ENCODE measurements around the gene MAST4.

Gene MAST4

DNA sequence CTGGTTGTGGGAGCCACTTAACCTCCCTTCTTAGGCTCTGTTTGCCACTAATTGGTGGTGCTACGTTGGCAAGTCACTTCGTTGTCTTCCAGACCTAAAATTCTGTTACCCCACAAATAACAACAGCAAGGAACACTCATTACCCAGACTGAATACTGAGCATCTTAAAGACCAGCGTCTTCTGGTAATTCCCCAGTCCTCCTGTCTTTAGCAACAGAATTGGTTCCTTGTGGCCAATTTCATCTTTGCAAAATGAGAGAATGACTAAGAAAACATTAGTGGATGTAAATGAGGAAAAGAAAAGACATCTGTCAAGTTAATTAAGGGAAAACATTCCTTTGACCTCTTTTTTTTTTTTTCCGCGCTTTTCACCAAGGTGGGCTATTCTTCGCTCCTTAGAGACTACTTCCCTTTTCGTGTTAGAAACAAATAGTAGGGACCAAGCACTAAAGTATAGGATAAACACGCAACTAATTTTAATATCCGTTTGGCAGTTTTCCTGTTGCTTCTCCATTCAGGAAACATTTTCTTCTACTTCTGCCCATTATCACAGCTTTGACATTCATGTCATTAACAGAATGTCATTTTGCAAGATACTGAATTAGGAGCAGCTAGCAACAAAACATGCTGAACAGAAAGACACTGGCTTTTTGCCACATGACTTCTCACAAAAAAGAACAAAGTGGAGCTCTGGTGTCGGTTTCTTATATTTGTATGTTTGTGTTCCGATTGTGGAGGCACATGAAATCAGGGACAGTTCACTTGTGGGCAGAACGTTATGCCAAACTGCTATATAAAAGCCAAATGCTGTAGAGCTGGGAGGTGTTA lies 446.2 kb downstream of the MAST4 start:
- no peak for DNase-seq (ENCODE audit: low read depth in 2 of 2)

DNA sequence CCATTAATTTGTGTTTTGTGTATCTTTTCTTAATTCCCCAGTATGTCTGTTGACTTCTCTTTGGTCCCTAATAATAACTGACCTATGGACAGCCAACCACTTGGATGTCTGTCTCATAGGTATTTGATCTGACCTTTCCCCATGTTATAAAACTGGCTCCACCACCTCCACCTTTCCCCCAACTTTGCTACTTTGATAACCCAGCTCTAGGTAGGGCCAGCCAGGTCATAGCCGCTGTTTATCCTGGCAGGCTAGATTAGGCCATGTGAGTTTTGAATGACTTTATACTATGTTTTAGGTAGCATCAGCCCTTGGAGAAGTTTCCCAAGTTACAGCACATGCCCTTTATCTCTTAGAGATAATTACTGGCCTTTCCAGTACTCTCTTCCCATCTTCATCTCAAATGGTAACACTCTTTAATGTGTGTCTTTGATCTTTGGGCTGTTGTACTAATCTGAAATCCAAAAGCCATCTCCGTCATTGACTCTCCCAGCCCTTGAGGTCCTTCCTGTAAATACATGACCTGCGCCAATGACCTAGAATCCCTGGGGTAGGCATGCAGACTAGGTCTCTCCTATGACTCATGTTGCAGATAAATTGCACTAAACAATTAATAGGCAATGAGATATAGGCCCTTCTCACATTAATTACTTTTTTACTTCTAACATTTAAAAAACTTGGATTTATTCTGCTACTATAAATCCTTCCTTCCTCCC lies 447.8 kb downstream of the MAST4 start:
- no peak for DNase-seq (ENCODE audit: low read depth in 2 of 2)

- no peak for DNase-seq (ENCODE audit: low read depth in 2 of 2)
These were observed 449.9 kb downstream of the MAST4 start for GRCh38 chr5:67045816-67046740.

DNA sequence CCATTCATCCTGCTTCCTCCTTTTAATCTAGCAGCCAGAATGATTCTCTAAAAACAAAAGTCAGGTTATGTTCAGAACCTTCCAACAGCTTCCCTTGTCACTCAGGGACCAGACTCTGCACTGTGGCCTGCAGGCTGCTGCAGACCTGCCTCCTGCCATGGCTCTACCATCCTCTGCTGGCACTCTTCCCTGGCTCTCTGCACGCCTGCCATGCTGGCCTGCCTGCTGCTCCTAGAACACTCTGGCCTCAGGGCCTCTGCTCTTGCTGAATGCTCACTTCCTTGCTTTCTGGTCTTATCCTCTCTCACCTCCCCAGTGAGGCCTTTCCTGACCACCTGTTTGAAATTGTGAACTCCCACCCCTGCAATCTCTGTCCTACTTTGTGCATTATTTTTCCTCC lies 451.0 kb downstream of the MAST4 start:
- no peak for DNase-seq (ENCODE audit: low read depth in 2 of 2)

DNA sequence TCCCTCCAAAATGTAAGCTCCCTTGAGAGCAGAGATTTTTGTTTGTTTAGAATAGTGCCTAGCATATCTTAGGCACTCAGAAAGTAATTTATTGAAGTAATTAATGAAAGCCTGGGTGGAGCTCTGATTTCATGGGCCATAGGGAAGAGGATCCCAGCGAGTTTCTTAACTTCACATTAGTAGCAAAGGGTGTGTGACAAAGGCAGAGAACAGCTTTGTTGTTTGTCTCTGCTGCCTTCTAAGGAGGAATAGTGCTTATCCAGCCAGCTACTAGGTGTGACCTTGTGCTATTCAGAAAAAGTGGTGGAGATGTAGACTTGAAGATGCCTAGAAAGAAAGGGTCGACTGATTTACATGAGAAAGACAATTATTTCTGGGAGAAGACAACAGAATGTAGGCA lies 451.4 kb downstream of the MAST4 start:
- no peak for DNase-seq (ENCODE audit: low read depth in 2 of 2)

DNA sequence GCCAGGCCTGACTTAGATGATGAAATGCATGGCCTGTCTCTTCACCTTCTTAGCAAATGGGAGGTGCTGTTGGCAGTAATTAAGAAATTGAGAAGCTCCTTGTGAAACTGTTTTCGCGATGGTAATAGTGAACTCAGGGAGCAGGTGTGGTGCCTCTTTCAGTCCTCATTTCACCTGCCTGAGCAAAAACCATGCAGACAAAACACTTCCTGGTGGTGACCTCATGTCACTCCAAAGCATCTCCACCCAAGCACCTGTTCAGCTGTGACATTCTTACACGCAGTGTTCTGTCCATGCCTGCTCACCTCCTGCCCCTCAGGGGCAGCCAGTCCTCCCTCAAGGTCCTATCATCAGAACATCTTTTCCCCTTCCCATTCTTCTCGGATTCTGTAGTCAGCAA lies 453.9 kb downstream of the MAST4 start:
- no peak for DNase-seq (ENCODE audit: low read depth in 2 of 2)

- DNase-seq (ENCODE audit: low read depth in 2 of 2), result no peak
These were observed 454.4 kb downstream of the MAST4 start for GRCh38 chr5:67050635-67051034.

- DNase-seq (ENCODE audit: low read depth in 2 of 2), result no peak
These were observed 455.0 kb downstream of the MAST4 start for GRCh38 chr5:67051164-67051563.

GRCh38 chr5:67052034-67052433 lies 455.8 kb downstream of the MAST4 start:
- DNase-seq (ENCODE audit: low read depth in 2 of 2), result no peak

DNA sequence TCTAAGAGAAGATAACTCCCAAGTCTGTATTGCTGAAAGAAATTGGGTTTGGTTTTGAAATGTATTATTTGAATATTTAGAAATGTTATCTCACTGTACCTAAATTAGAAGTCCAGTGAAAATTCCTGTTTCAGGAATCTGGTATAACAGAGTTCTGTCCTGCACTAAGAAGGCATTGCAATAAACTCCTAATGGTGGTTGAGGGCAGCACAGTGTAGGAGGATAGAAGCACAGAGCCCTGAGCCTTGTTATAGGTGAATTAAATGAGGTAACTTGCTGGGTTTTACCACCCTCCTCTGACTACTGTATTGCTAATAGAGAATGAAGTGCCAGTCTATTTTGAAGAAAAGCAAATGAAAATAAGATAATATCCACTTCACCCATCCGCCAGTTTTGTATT lies 457.0 kb downstream of the MAST4 start:
- no peak for DNase-seq (ENCODE audit: low read depth in 2 of 2)

GRCh38 chr5:67058998-67059743 lies 463.0 kb downstream of the MAST4 start:
- no peak for DNase-seq (ENCODE audit: low read depth in 2 of 2)

DNA sequence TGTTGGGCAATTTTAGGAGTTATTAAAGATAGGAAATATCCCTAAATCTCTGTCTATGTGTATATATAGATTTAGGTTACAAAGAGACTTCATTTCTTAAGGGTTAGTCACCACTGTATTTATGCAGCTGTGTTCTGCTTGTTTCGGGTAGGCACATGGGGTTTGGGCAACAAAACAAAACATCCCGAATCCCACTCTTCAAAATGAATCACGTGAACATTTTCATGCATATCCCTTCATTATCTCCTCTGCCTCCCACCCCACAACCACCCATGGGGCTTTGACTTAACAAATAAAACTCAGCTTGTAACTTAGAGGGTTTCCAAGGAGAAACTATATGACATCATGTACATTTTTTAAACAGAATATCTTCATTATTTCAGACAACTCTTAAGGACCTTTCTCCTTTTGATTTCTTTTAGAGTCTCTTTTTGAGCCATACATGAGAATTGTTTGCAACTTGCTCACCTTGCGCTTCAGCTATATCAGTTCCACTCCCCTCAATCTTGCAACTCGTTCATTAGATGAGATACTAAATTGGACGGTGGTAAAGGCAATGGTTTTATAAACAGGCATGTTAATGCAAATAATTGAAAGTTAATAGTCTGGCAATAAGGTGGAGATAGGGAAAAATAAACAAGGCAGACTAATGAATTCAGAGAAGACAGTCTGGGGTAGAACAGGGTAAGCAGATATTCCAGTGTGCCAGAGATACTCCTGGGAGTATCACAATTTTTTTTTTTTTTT lies 463.7 kb downstream of the MAST4 start:
- DNase-seq (ENCODE audit: low read depth in 2 of 2), result peak; percentile 15 to 32

DNA sequence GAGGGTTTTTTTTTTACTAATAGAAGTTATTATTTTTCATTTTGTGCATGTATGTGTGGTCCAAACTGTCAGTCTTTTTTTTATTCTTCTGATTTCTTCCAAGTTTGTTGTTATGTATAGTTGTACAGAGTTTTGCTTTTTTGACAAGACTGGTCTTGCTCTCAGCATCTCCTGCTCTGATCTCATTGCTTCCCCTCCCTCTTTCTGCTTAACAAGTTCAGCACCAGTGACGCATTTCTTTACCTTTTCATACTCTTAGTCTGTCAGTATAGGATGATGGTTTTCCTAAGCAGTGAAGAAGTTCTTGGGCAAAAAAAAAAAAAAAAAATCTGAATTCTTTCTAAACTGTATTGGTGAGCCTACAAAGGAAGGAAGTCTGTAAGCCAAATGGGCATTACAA lies 465.3 kb downstream of the MAST4 start:
- DNase-seq (ENCODE audit: low read depth in 2 of 2), result no peak

GRCh38 chr5:67063055-67063454 lies 466.9 kb downstream of the MAST4 start:
- no peak for DNase-seq (ENCODE audit: low read depth in 2 of 2)

GRCh38 chr5:67063791-67064190 lies 467.6 kb downstream of the MAST4 start:
- no peak for DNase-seq (ENCODE audit: low read depth in 2 of 2)

GRCh38 chr5:67065237-67065636 lies 469.0 kb downstream of the MAST4 start:
- no peak for DNase-seq (ENCODE audit: low read depth in 2 of 2)

GRCh38 chr5:67065696-67066095 lies 469.5 kb downstream of the MAST4 start:
- no peak for DNase-seq (ENCODE audit: low read depth in 2 of 2)

- DNase-seq (ENCODE audit: low read depth in 2 of 2), result no peak
These were observed 470.6 kb downstream of the MAST4 start for GRCh38 chr5:67066815-67067214.

- DNase-seq (ENCODE audit: low read depth in 2 of 2), result no peak
These were observed 477.0 kb downstream of the MAST4 start for GRCh38 chr5:67073045-67073680.

DNA sequence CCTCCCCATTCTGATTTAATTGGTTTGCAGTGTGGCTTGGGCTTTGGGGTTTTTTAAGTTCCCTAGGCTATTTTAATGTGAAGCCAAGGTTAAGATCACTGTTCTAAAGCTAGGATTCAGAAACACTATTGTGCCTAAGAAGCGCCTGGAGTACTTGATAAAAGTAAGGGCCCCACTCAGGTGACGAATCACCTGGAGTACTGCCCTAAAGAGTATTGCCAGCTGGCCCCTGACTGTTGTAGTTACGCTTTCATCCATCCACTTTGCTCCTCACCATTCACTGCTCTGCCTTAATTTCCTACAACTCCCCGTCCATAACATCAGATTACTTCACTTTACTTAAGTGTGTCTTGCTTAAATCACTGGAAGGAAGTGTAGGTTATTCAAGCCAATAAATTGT lies 481.1 kb downstream of the MAST4 start:
- DNase-seq (ENCODE audit: low read depth in 2 of 2), result no peak

Measured in fibroblast of skin of left quadriceps (primary cell).